ENCODE results near the gene MSH2. TPM values are rescaled to one million over a fixed set of nuclear protein-coding genes. Genes with fewer than 3 reads are reported as not detected.

MSH2 gene
- total RNA-seq, 4 donors from 2014 or later, result 5.7 to 12.9 (median 8.5) TPM

- no peaks in the 10 kb centered on the region for H3K4me1 ChIP-seq
- no peaks in the 10 kb centered on the region for H3K9me3 ChIP-seq
- no peaks in the 10 kb centered on the region for H3K27me3 ChIP-seq
- H3K4me3 ChIP-seq, result no peak overlapping the region
- no peak for TF ChIP-seq EP300 (IDR thresholded peaks at IDR 0.05)
- TF ChIP-seq POLR2AphosphoS5 (IDR thresholded peaks at IDR 0.05), result no peak
- TF ChIP-seq, protein P1, sequence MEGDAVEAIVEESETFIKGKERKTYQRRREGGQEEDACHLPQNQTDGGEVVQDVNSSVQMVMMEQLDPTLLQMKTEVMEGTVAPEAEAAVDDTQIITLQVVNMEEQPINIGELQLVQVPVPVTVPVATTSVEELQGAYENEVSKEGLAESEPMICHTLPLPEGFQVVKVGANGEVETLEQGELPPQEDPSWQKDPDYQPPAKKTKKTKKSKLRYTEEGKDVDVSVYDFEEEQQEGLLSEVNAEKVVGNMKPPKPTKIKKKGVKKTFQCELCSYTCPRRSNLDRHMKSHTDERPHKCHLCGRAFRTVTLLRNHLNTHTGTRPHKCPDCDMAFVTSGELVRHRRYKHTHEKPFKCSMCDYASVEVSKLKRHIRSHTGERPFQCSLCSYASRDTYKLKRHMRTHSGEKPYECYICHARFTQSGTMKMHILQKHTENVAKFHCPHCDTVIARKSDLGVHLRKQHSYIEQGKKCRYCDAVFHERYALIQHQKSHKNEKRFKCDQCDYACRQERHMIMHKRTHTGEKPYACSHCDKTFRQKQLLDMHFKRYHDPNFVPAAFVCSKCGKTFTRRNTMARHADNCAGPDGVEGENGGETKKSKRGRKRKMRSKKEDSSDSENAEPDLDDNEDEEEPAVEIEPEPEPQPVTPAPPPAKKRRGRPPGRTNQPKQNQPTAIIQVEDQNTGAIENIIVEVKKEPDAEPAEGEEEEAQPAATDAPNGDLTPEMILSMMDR (IDR thresholded peaks at IDR 0.05), result no peak
- TF ChIP-seq POLR2A (IDR thresholded peaks at IDR 0.05), result no peak
- peaks cover 0 to 20% of the 10 kb centered on the region in 2 donors for H3K36me3 ChIP-seq
- no peak overlapping the region for H3K27ac ChIP-seq
- no peak for ATAC-seq
- WGBS, 2 donors (ENCODE audit: low coverage in 1 of 2), result 86 to 89% methylated on average over 1 of the region's 1 CpG
Observed at GRCh38 chr2:47487498-47487875, 84.5 kb downstream of the MSH2 start.

DNA sequence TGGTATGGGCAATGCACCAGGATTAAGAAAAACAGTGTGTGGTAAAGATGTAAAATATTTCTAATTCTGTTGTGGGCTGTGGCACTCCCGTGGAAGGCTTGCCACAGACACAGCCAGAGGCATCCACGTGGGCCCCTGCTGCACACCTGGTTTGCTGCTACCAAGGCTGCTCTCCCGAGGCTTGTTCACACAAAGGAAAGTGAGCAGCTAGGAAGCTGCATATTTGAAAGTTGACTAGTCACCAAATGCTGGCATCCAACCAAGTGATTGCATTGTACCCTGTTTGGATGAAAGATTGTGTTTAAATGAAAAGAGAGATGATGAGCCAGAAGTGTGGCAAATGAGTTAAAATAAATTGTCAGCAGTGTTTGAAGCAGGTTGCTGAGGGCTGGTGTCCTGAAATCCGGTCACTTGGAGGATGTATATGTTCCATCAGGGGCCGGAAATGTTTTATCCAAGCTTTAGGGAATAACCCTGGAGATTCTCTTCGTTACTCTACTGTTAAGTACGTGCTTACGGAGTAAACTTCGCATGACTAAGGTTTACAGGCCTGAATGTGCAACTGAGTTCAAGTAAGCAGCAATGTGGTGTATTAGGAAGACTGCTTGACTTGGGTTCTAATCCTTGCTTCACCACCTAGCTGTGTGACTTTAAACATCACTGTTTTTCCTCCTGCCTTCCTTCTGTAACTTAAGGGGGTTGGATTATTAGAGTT lies 86.1 kb downstream of the MSH2 start:
- H3K27ac ChIP-seq, result no peak overlapping the region
- H3K9me3 ChIP-seq, result no peaks in the 10 kb centered on the region
- no peak for TF ChIP-seq EP300 (IDR thresholded peaks at IDR 0.05)
- TF ChIP-seq POLR2A (IDR thresholded peaks at IDR 0.05), result no peak
- TF ChIP-seq, protein P1 (IDR thresholded peaks at IDR 0.05), result no peak
- no peak for TF ChIP-seq POLR2AphosphoS5 (IDR thresholded peaks at IDR 0.05)
- no peak overlapping the region for H3K4me3 ChIP-seq
- H3K27me3 ChIP-seq, result no peaks in the 10 kb centered on the region
- 70% methylated on average over 9 of the region's 9 CpGs for whole genome bisulfite sequencing, 2 donors (ENCODE audit: low coverage in 1 of 2)
- peaks cover 0 to 8% of the 10 kb centered on the region in 2 donors for H3K36me3 ChIP-seq
- H3K4me1 ChIP-seq, result no peaks in the 10 kb centered on the region
- no peak for ATAC-seq

DNA sequence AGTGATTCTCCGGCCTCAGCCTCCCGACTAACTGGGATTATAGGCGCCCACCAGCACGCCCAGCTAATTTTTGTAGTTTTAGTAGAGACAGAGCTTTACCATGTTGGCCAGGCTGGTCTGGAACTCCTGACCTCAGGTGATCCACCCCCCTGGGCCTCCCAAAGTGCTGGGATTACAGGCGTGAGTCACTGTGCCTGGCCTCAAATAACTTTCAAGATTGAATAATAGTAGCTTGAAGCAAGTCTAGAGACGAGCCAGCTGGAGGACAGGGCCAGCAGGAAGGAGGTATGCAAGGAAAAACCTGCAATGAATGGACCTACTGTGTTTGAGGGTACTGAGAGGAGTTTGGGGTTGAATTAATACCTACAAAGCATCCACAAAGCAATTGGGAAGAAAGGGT lies 87.5 kb downstream of the MSH2 start:
- no peak for TF ChIP-seq POLR2A (IDR thresholded peaks at IDR 0.05)
- TF ChIP-seq POLR2AphosphoS5 (IDR thresholded peaks at IDR 0.05), result no peak
- TF ChIP-seq EP300 (IDR thresholded peaks at IDR 0.05), result no peak
- TF ChIP-seq, protein P1 (IDR thresholded peaks at IDR 0.05), result no peak
- no peaks in the 10 kb centered on the region for H3K4me1 ChIP-seq
- H3K9me3 ChIP-seq, result no peaks in the 10 kb centered on the region
- H3K4me3 ChIP-seq, result no peak overlapping the region
- no peaks in the 10 kb centered on the region for H3K36me3 ChIP-seq
- no peaks in the 10 kb centered on the region for H3K27me3 ChIP-seq
- WGBS, 2 donors (ENCODE audit: low coverage in 1 of 2), result 69 to 100% methylated on average over 3 to 6 of the region's 6 CpGs
- ATAC-seq, result no peak
- H3K27ac ChIP-seq, result no peak overlapping the region

DNA sequence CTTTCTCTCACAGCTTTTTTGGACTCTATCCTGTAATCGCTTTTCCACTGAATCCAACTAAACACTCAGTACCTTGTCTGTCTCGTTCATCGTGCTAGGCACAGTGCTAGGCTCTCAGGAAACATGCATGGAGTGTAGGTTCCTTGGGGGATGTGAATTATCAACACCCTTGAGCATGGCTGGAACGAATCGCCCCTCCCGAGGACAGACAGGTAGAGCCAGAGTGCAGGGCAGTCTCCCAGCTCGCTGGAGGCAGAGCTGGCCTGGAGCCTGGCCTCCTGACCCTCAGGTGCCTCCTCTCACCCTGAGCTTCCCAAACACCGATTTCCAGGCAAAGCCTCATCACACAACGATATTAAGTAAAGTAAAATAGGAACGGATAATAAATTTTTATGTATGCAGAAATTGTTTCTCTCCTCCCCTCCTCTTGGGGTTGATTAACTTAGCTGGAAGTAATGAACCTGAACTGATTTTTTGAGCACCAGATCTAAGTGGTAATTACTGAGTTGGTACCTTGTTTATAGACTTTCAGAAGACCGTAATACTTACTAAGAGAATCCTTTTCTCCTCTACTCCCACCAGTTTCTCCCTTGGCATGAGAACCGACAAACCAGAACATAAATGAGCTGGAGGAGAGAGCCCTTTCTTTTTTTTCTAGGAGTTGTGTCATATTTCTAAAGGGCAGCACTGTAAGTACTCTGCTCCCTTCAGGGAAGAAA lies 90.5 kb downstream of the MSH2 start:
- no peaks in the 10 kb centered on the region for H3K27me3 ChIP-seq
- no peak for TF ChIP-seq POLR2A (IDR thresholded peaks at IDR 0.05)
- no peak for TF ChIP-seq POLR2AphosphoS5 (IDR thresholded peaks at IDR 0.05)
- no peak for TF ChIP-seq EP300 (IDR thresholded peaks at IDR 0.05)
- TF ChIP-seq, protein P1 (IDR thresholded peaks at IDR 0.05), result no peak
- WGBS, 2 donors (ENCODE audit: low coverage in 1 of 2), result 86 to 88% methylated on average over 2 to 9 of the region's 12 CpGs

More for the DNA sequence above, 90.5 kb downstream of the MSH2 start:
- H3K9me3 ChIP-seq, result no peaks in the 10 kb centered on the region
- H3K4me1 ChIP-seq, result no peaks in the 10 kb centered on the region
- H3K4me3 ChIP-seq, result no peak overlapping the region
- ATAC-seq, result no peak
- no peak overlapping the region for H3K27ac ChIP-seq
- no peaks in the 10 kb centered on the region for H3K36me3 ChIP-seq

All from gastroesophageal sphincter (tissue), 4 donors.